Stimulated activated CD4-positive, alpha-beta T cell treated with anti-CD3 and anti-CD28 coated beads, Interleukin-1b, Interleukin-23, amount 100 ng/mL, for 1 hour (primary cell): ENCODE data around the gene ATP11A.

Experiments
- DNase-seq, 2 donors: peaks; one replicate each; pipeline ENCODE4 v3.0.0-alpha.2; 2020; ENCODE audit warnings: low read depth in 2 of 2

Gene ATP11A

GRCh38 chr13:112819111-112819510, 129.3 kb downstream of the ATP11A start:
- DNase-seq = no peak

GRCh38 chr13:112819816-112820215, 130.0 kb downstream of the ATP11A start:
- DNase-seq = no peak

- no peak for DNase-seq
Measured at GRCh38 chr13:112820318-112820717, 130.5 kb downstream of the ATP11A start.

- DNase-seq = no peak
Measured at GRCh38 chr13:112821340-112822055, 131.7 kb downstream of the ATP11A start.

GRCh38 chr13:112822851-112823250, 133.0 kb downstream of the ATP11A start:
- DNase-seq = no peak

- no peak for DNase-seq
Measured at GRCh38 chr13:112824429-112824828, 134.6 kb downstream of the ATP11A start.

- no peak for DNase-seq
Measured at GRCh38 chr13:112825071-112825470, 135.2 kb downstream of the ATP11A start.

- DNase-seq = no peak
Measured at GRCh38 chr13:112825875-112826274, 136.0 kb downstream of the ATP11A start.

- no peak for DNase-seq
Measured at GRCh38 chr13:112826565-112826964, 136.7 kb downstream of the ATP11A start.

- DNase-seq = no peak
Measured at GRCh38 chr13:112828082-112828699, 138.4 kb downstream of the ATP11A start.

- no peak for DNase-seq
Measured at GRCh38 chr13:112828756-112829155, 138.9 kb downstream of the ATP11A start.

GRCh38 chr13:112831196-112831595, 141.4 kb downstream of the ATP11A start:
- no peak for DNase-seq

- DNase-seq = no peak
Measured at GRCh38 chr13:112831801-112832200, 142.0 kb downstream of the ATP11A start.

GRCh38 chr13:112832811-112833210, 143.0 kb downstream of the ATP11A start:
- DNase-seq = no peak

- DNase-seq = no peak
Measured at GRCh38 chr13:112833551-112834257, 143.9 kb downstream of the ATP11A start.

- DNase-seq = no peak
Measured at GRCh38 chr13:112835344-112835743, 145.5 kb downstream of the ATP11A start.

GRCh38 chr13:112835796-112836195, 146.0 kb downstream of the ATP11A start:
- DNase-seq = no peak

- DNase-seq = no peak
Measured at GRCh38 chr13:112836940-112837339, 147.1 kb downstream of the ATP11A start.

GRCh38 chr13:112837371-112838037, 147.7 kb downstream of the ATP11A start:
- DNase-seq = no peak

- no peak for DNase-seq
Measured at GRCh38 chr13:112838038-112838841, 148.4 kb downstream of the ATP11A start.

GRCh38 chr13:112838842-112839117, 148.9 kb downstream of the ATP11A start:
- no peak for DNase-seq
